ENCODE measurements around the gene EIF2B5.

DNA sequence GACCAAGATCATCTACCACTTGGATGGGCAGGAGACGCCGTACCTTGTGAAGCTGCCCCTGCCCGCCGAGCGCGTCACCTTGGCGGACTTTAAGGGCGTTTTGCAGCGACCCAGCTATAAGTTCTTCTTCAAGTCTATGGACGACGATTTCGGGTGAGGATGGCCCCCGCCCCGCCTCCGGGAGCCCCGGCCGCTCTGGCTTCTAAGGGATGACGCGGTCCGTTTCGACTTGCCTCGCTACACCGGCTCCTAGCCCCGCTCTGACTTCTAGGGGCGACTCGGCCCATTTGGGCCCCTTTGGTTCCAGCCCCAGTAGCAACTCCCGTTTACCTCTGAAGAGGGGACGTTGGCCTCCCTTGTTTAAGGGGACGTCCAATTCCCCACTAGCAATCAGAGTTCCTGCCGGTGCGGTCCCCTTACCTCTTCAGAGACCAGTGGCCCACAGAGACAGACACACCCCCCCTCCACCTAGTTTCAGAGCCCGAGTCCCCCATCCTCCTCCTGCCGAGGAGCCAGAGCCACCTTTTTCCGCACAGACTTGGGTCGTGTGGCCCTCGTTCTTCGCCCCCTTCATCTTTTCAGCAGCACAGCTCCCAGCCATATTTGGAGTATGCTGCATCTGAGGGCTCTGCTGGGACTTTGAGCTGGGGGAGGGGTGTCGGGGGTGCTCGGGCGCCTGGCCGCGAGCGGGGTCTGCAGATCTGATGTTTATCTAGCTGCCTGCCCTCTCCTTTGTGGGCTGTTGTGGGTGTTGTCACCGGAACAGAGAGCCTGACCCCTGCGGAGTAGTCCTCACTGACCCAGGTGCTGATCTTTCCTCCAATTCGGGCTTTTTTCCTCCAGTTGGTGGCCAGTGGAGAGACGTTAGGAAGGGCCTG lies 20.7 kb downstream of the EIF2B5 start:
- TF ChIP-seq, protein P1, sequence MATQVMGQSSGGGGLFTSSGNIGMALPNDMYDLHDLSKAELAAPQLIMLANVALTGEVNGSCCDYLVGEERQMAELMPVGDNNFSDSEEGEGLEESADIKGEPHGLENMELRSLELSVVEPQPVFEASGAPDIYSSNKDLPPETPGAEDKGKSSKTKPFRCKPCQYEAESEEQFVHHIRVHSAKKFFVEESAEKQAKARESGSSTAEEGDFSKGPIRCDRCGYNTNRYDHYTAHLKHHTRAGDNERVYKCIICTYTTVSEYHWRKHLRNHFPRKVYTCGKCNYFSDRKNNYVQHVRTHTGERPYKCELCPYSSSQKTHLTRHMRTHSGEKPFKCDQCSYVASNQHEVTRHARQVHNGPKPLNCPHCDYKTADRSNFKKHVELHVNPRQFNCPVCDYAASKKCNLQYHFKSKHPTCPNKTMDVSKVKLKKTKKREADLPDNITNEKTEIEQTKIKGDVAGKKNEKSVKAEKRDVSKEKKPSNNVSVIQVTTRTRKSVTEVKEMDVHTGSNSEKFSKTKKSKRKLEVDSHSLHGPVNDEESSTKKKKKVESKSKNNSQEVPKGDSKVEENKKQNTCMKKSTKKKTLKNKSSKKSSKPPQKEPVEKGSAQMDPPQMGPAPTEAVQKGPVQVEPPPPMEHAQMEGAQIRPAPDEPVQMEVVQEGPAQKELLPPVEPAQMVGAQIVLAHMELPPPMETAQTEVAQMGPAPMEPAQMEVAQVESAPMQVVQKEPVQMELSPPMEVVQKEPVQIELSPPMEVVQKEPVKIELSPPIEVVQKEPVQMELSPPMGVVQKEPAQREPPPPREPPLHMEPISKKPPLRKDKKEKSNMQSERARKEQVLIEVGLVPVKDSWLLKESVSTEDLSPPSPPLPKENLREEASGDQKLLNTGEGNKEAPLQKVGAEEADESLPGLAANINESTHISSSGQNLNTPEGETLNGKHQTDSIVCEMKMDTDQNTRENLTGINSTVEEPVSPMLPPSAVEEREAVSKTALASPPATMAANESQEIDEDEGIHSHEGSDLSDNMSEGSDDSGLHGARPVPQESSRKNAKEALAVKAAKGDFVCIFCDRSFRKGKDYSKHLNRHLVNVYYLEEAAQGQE (IDR thresholded peaks at IDR 0.05; ENCODE audit: insufficient read depth in 1 of 2, low read depth in 2 of 2, low read length in 2 of 2): peak in 1 of 2 experiments; percentile 52; a peak in 1 of 4 replicates
- TF ChIP-seq SIN3A (IDR thresholded peaks at IDR 0.05; ENCODE audit: borderline replicate concordance, insufficient read depth, low read length): no peak
- no peak for TF ChIP-seq POLR2AphosphoS5 (IDR thresholded peaks at IDR 0.05; ENCODE audit: low read depth, low read length)
- no peak for TF ChIP-seq TAF1 (IDR thresholded peaks at IDR 0.05; ENCODE audit: borderline replicate concordance, insufficient read depth, low read length)
- TF ChIP-seq FOXP2 (optimal IDR thresholded peaks at IDR 0.05; ENCODE audit: borderline replicate concordance, extremely low read depth, extremely low read length, insufficient read depth): no peak

Measured in PFSK-1 (cell line).